T-cell (primary cell): ENCODE data around the gene GAPVD1. TPM values are rescaled to one million over a fixed set of nuclear protein-coding genes. Genes with fewer than 3 reads are reported as not detected.

Experiments used
- ATAC-seq, 4 experiments: fragments of 200-7000 bp in 3 of 4; fragments of 150-1000 bp in 1 of 4; cut with Tn5 transposase; replicated peaks in 1 of 4; 1 replicate in 3 of 4; 2 replicates in 1 of 4; pipeline ENCODE4 v1.10.0; 2021; ENCODE audit warnings: moderate library complexity in 3 of 4, mild to moderate bottlenecking in 2 of 4, moderate number of reproducible peaks in 1 of 4
- CTCF ChIA-PET, 2 donors: fragments of 300-600 bp; sonication (Branson Sonifier 250); formaldehyde crosslinking; loops; one replicate each; lab custom pipeline; 2022; ENCODE audit warnings: antibody characterized with exemption in 2 of 2; lab: Charles Lee
- POLR2A ChIA-PET, 2 donors: fragments of 300-600 bp; sonication (Branson Sonifier 250); formaldehyde crosslinking; loops; one replicate each; lab custom pipeline; 2022; ENCODE audit warnings: antibody characterized with exemption in 2 of 2; lab: Charles Lee
- DNase-seq, 35 experiments: peaks; one replicate each; pipeline versions ENCODE4 v3.0.0 to v3.0.0-alpha.2; 2013 to 2023
- H3K27ac ChIP-seq: one replicate; pipeline ENCODE4 v1.5.1; 2013; ENCODE audit warnings: low read length
- H3K27me3 ChIP-seq, 2 experiments: replicated peaks in 1 of 2; 1 replicate in 1 of 2; 2 replicates in 1 of 2; pipeline versions ENCODE4 v1.6.1 to v1.7.0; 2013; ENCODE audit warnings: low read length in 1 of 2, mixed read lengths in 1 of 2; ENCODE audit not compliant: control insufficient read depth in 2 of 2, insufficient read depth in 2 of 2; ENCODE audit errors: extremely low read depth in 1 of 2
- H3K36me3 ChIP-seq, 2 donors: 1 replicate in 1 of 2; 2 replicates in 1 of 2; pipeline versions ENCODE4 v1.6.1 to v1.7.0; 2013; ENCODE audit warnings: low read length in 1 of 2; ENCODE audit not compliant: control insufficient read depth in 2 of 2, insufficient read depth in 1 of 2; ENCODE audit errors: extremely low read depth in 1 of 2
- H3K4me1 ChIP-seq, 2 experiments: 1 replicate in 1 of 2; 2 replicates in 1 of 2; pipeline versions ENCODE4 v1.6.1 to v1.7.0; 2013; ENCODE audit warnings: low read length in 2 of 2, mixed read lengths in 1 of 2; ENCODE audit not compliant: insufficient read depth in 2 of 2, control insufficient read depth in 1 of 2; ENCODE audit errors: extremely low read depth in 1 of 2
- H3K4me3 ChIP-seq, 2 donors: 1 replicate in 1 of 2; 2 replicates in 1 of 2; pipeline versions ENCODE4 v1.5.1 to v1.7.0; 2013; ENCODE audit warnings: mild to moderate bottlenecking in 2 of 2, low read length in 1 of 2, moderate library complexity in 1 of 2; ENCODE audit not compliant: control insufficient read depth in 1 of 2; ENCODE audit errors: extremely low read depth in 1 of 2
- H3K9me3 ChIP-seq: 2 replicates; pipeline ENCODE4 v1.7.0; 2013
- H3K27ac Mint-ChIP-seq, 2 donors: one replicate each; pipeline ENCODE4 v1.8.0; 2020 to 2021; ENCODE audit warnings: mild to moderate bottlenecking in 2 of 2, mixed read lengths in 2 of 2
- H3K27me3 Mint-ChIP-seq, 2 donors: one replicate each; pipeline ENCODE4 v1.8.0; 2021 to 2022; ENCODE audit warnings: mixed read lengths in 2 of 2
- H3K36me3 Mint-ChIP-seq: one replicate; pipeline ENCODE4 v1.8.0; 2021; ENCODE audit warnings: mixed read lengths
- H3K4me1 Mint-ChIP-seq, 3 donors: one replicate each; pipeline ENCODE4 v1.8.0; 2020 to 2022; ENCODE audit warnings: mixed read lengths in 3 of 3, mild to moderate bottlenecking in 1 of 3
- H3K4me3 Mint-ChIP-seq, 3 donors: one replicate each; pipeline ENCODE4 v1.8.0; 2020 to 2022; ENCODE audit warnings: mild to moderate bottlenecking in 3 of 3, mixed read lengths in 3 of 3, moderate library complexity in 3 of 3
- H3K9me3 Mint-ChIP-seq, 3 donors: one replicate each; pipeline ENCODE4 v1.8.0; 2020 to 2022; ENCODE audit warnings: mixed read lengths in 3 of 3
- WGBS: methylation state at CpG from one replicate; pipeline ENCODE4 v1.1.5; 2013; ENCODE audit warnings: missing lambda C conversion rate; ENCODE audit not compliant: insufficient coverage; 5-methylcytosine and 5-hydroxymethylcytosine counted together
- total RNA-seq, 35 experiments: library from RNA in 6 of 35; stranded (reverse) in 6 of 35; fragments of 120-200 nt in 1 of 35; gene quantifications; one replicate each; pipeline versions ENCODE4 v1.2.1 to v1.2.4 and lab custom pipeline; 2013 to 2026

Gene GAPVD1
- total RNA-seq, 5 donors from 2014 or later (not counting 1 experiment from before 2014, with no cell fraction given): 54.6 to 71.2 (median 57.4) TPM

DNA sequence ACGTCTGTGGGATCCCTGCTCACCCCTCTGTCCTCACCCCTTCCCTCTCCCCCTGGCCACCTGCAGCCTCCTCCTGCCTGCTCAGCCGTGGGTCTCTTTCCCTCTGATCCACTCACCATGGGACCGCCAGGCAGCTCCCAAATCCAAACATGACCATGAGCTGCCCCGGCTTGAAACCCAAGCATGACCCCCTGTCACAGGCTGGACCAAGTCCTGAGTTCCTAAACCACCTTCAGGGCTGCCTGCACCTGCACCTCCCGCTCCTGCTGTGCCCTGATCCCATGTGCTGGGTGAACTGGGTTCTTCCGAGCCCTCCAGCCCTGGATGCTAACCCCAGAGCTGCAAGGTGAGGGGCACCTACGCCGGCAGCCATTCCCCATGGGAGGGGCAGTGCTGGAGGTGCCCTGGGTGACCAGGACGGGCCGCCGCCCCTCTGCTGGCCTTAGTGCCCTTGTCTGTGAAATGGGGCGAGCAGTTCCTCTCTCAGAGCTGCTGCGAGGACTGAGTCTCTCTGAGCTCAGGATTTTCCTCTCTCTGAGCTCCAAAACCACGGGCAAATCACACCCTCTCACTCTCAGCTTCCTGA lies 149.6 kb downstream of the GAPVD1 start:
- no peak for DNase-seq
- H3K4me3 ChIP-seq: no peak overlapping the region
- no peak for ATAC-seq
- Mint-ChIP-seq H3K36me3 (no peaks in the 10 kb centered on the region), H3K4me3 (peak overlapping the region in 2 of 3 donors; percentile 43 to 62), H3K27me3 (peaks cover 29 to 35% of the 10 kb centered on the region in 2 donors), H3K4me1 (peaks cover 10 to 18% (median 12%) of the 10 kb centered on the region in 3 donors), H3K27ac (no peak overlapping the region), H3K9me3 (no peaks in the 10 kb centered on the region)
- no peaks in the 10 kb centered on the region for H3K9me3 ChIP-seq
- H3K36me3 ChIP-seq: no peaks in the 10 kb centered on the region
- peaks cover 0 to 57% of the 10 kb centered on the region in 2 experiments for H3K27me3 ChIP-seq
- ChIA-PET CTCF (interaction anchor here in 1 of 2 donors (0.6 kb wide), 1 partner anchor 993 kb away, joined by 4 read pairs; no protein-coding TSS in a partner anchor), POLR2A (no interaction called here)
- WGBS: 80% methylated on average over 10 of the region's 14 CpGs
- H3K27ac ChIP-seq: no peak overlapping the region
- H3K4me1 ChIP-seq: peaks cover 0 to 16% of the 10 kb centered on the region in 2 experiments

DNA sequence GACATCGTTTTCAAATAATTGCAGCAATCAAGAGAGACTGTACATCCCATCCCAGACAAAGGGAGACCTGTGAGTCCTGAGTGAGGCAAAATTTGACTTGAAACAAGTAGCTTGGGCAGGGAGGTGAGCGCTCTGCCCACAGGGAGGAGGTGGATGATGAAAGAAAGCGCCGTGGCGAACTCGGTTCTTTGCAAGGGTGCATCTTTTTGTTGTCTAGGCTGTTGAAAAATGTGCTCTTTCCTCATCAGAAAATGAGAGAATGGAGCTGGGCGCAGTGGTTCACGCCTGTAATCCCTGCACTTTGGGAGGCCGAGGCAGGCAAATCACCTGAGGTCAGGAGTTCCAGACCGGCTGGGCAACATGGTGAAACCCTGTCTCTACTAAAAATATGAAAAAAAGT lies 150.5 kb downstream of the GAPVD1 start:
- peaks cover 10 to 18% (median 12%) of the 10 kb centered on the region in 3 donors for H3K4me1 Mint-ChIP-seq
- Histone ChIP-seq H3K27me3 (peaks cover 0 to 48% of the 10 kb centered on the region in 2 experiments), H3K4me3 (no peak overlapping the region), H3K36me3 (no peaks in the 10 kb centered on the region), H3K9me3 (no peaks in the 10 kb centered on the region), H3K27ac (no peak overlapping the region), H3K4me1 (peaks cover 0 to 16% of the 10 kb centered on the region in 2 experiments)
- 67% methylated on average over 7 of the region's 10 CpGs for WGBS
- POLR2A ChIA-PET: no interaction called here
- no peak for ATAC-seq
- no peak overlapping the region for H3K4me3 Mint-ChIP-seq
- CTCF ChIA-PET: no interaction called here
- H3K27me3 Mint-ChIP-seq: peaks cover 23 to 26% of the 10 kb centered on the region in 2 donors
- no peak for DNase-seq
- H3K36me3 Mint-ChIP-seq: no peaks in the 10 kb centered on the region
- no peaks in the 10 kb centered on the region for H3K9me3 Mint-ChIP-seq
- H3K27ac Mint-ChIP-seq: no peak overlapping the region

DNA sequence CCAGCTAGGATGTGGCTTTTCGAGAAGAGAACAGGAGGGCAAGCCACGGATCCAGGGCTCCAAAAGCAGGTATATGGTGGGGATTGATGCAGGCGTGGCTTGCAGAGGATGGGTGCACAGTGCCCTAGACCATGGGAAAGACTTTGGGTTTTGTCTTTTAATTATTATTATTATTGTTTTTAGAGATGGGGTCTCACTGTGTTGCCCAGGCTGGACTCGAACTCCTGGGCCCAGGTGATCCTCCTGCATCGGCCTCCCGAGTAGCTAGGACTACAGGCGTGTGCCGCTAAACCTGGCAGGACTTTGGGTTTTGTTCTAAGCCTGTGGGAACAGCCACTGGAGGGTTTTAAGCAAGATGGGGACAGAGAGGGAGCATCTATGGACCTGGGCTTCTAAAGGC lies 152.0 kb downstream of the GAPVD1 start:
- H3K9me3 Mint-ChIP-seq: no peaks in the 10 kb centered on the region
- peaks cover 20 to 22% of the 10 kb centered on the region in 2 donors for H3K27me3 Mint-ChIP-seq
- H3K9me3 ChIP-seq: no peaks in the 10 kb centered on the region
- no peak overlapping the region for H3K4me3 ChIP-seq
- ATAC-seq (no peak), DNase-seq (no peak)
- no peaks in the 10 kb centered on the region for H3K36me3 ChIP-seq
- 81% methylated on average over 7 of the region's 8 CpGs for WGBS
- H3K27ac Mint-ChIP-seq: no peak overlapping the region
- peaks cover 0 to 2% of the 10 kb centered on the region in 2 experiments for H3K4me1 ChIP-seq
- peaks cover 0 to 34% of the 10 kb centered on the region in 2 experiments for H3K27me3 ChIP-seq
- H3K36me3 Mint-ChIP-seq: no peaks in the 10 kb centered on the region
- H3K4me3 Mint-ChIP-seq: no peak overlapping the region
- ChIA-PET CTCF (no interaction called here), POLR2A (no interaction called here)
- peaks cover 7 to 17% (median 8%) of the 10 kb centered on the region in 3 donors for H3K4me1 Mint-ChIP-seq
- H3K27ac ChIP-seq: no peak overlapping the region

DNA sequence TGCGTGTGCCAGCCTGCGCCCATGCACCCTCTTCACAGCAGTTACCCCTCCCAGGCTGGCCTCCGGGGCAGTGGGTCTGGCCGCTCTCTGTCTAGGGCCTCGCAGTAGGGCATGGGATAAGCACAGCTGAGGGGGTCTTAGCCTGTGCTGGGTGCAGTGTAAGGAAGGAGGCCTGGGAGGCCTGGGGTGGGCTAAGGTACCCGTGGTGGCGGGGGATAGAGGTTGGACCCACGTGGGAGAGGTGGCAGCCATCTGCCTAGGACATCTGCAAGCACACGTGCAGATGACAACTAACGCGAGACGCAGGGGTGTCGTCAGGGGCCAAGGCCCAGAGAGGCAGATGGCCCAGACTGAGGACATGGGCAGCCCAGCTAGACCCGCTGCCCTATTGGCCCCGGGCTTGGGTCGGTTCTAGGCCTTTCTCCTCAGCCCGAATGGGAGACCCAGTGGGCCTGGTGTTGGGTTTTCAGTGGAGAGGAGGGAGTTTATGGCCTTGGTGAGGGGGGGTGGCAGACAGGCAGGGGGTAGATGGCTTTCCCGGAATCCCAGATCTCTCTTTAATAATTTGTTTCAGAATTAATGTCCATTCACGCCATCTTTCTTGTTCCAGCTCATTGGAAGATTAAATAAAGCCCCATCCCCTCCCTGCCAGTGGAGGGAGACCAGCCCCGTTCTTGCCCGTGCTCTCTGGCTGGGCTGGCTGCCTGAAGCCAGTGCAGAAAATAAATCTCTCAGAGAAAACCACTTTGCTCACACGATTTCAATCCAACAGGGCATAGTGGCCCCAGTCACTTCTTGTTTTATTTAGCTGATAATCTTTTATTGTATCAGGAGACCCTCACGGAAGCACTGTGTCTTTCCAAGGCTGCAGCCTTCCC lies 154.2 kb downstream of the GAPVD1 start:
- no peak for ATAC-seq
- Mint-ChIP-seq H3K9me3 (no peaks in the 10 kb centered on the region), H3K4me1 (no peaks in the 10 kb centered on the region), H3K36me3 (no peaks in the 10 kb centered on the region), H3K27ac (no peak overlapping the region), H3K4me3 (no peak overlapping the region), H3K27me3 (peaks cover 5% of the 10 kb centered on the region in 2 donors)
- H3K27ac ChIP-seq: no peak overlapping the region
- H3K4me1 ChIP-seq: no peaks in the 10 kb centered on the region
- 93% methylated on average over 13 of the region's 23 CpGs for WGBS
- CTCF ChIA-PET: no interaction called here
- POLR2A ChIA-PET: no interaction called here
- H3K36me3 ChIP-seq: no peaks in the 10 kb centered on the region
- H3K4me3 ChIP-seq: no peak overlapping the region
- peaks cover 0 to 11% of the 10 kb centered on the region in 2 experiments for H3K27me3 ChIP-seq
- no peaks in the 10 kb centered on the region for H3K9me3 ChIP-seq
- no peak for DNase-seq

DNA sequence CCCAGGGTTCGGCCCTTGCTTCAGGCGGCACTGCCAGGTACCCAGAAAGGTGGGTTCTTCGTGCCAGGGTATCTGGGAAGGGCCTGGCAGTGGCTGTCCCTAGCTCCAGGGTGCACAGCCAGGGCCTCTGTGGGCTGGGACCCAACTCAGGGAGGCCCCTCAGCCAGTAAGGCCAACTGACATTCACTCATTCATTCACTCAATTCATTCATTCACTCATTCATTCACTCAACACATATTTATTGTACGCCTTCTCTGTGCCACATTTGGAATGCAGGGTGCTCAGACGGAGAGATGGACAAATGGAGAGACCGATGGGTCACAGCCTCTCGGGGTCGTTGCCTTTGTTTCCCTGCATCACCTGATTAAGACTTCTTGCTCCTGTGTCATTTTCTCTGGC lies 154.9 kb downstream of the GAPVD1 start:
- CTCF ChIA-PET: no interaction called here
- H3K4me3 Mint-ChIP-seq: no peak overlapping the region
- no peak for DNase-seq
- H3K4me1 Mint-ChIP-seq: no peaks in the 10 kb centered on the region
- 87% methylated on average over 7 of the region's 8 CpGs for WGBS
- Histone ChIP-seq H3K27ac (no peak overlapping the region), H3K36me3 (no peaks in the 10 kb centered on the region), H3K27me3 (peaks cover 0 to 4% of the 10 kb centered on the region in 2 experiments), H3K9me3 (no peaks in the 10 kb centered on the region), H3K4me3 (no peak overlapping the region), H3K4me1 (no peaks in the 10 kb centered on the region)
- no peak for ATAC-seq
- no peaks in the 10 kb centered on the region for H3K9me3 Mint-ChIP-seq
- no peaks in the 10 kb centered on the region for H3K36me3 Mint-ChIP-seq
- POLR2A ChIA-PET: no interaction called here
- no peak overlapping the region for H3K27ac Mint-ChIP-seq
- H3K27me3 Mint-ChIP-seq: peaks cover under 1% of the 10 kb centered on the region in 2 donors
